ENCODE measurements around the gene OAF. TPM values are rescaled to one million over a fixed set of nuclear protein-coding genes. Genes with fewer than 3 reads are reported as not detected.

Gene OAF
- total RNA-seq, 4 donors from 2014 or later, result 30.0 to 100 (median 42.4) TPM

- H3K9me3 ChIP-seq, result no peaks in the 10 kb centered on the region
- H3K27ac ChIP-seq, result no peak overlapping the region
- ATAC-seq, result no peak
- peaks cover 95% of the 10 kb centered on the region for H3K27me3 ChIP-seq
- no peak overlapping the region for H3K4me3 ChIP-seq
- no peaks in the 10 kb centered on the region for H3K36me3 ChIP-seq
- H3K4me1 ChIP-seq, result no peaks in the 10 kb centered on the region
- TF ChIP-seq EP300 (IDR thresholded peaks at IDR 0.05) (no peak), POLR2AphosphoS5 (IDR thresholded peaks at IDR 0.05) (no peak), CTCF (IDR thresholded peaks at IDR 0.05) (no peak), POLR2A (IDR thresholded peaks at IDR 0.05) (no peak)
- WGBS, 2 donors (ENCODE audit: low coverage in 1 of 2), result 6 to 7% methylated on average over 3 to 8 of the region's 13 CpGs
Measured at GRCh38 chr11:120254788-120255518, 44.1 kb downstream of the OAF start.

DNA sequence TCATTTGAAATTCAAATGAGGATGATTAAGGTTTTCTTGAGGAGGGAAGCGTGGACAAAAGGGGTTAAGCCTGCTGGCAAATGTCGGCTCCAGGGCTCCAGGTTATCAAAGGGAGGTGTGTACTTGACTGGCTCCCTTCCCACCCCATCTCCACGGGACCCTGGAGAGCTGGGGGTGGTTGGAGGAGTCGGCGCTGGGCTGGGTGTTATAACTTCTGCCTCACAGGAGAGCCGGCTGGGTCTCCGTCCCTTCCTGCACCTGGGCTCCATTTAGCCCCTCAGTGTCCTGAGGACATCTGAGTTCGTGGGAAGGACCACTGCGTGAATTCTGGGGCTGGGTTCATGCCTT, 44.7 kb downstream of the OAF start:
- TF ChIP-seq CTCF (IDR thresholded peaks at IDR 0.05) (no peak), EP300 (IDR thresholded peaks at IDR 0.05) (no peak), POLR2AphosphoS5 (IDR thresholded peaks at IDR 0.05) (no peak), POLR2A (IDR thresholded peaks at IDR 0.05) (no peak)

GRCh38 chr11:120256178-120256577, 45.3 kb downstream of the OAF start:
- WGBS, 2 donors (ENCODE audit: low coverage in 1 of 2), result 44 to 50% methylated on average over 2 of the region's 4 CpGs
- H3K4me1 ChIP-seq, result no peaks in the 10 kb centered on the region
- peaks cover 83% of the 10 kb centered on the region for H3K27me3 ChIP-seq
- no peak overlapping the region for H3K4me3 ChIP-seq
- H3K9me3 ChIP-seq, result no peaks in the 10 kb centered on the region
- H3K36me3 ChIP-seq, result no peaks in the 10 kb centered on the region
- H3K27ac ChIP-seq, result no peak overlapping the region
- TF ChIP-seq CTCF (IDR thresholded peaks at IDR 0.05) (no peak), EP300 (IDR thresholded peaks at IDR 0.05) (no peak), POLR2AphosphoS5 (IDR thresholded peaks at IDR 0.05) (no peak), POLR2A (IDR thresholded peaks at IDR 0.05) (no peak)
- no peak for ATAC-seq

More for the DNA sequence above, 44.7 kb downstream of the OAF start:
- WGBS, 2 donors (ENCODE audit: low coverage in 1 of 2), result 16% methylated on average over 5 of the region's 9 CpGs; no CpG with 5 or more reads in 1 of the 2 donors
- H3K4me3 ChIP-seq, result no peak overlapping the region
- ATAC-seq, result no peak
- H3K27me3 ChIP-seq, result peaks cover 89% of the 10 kb centered on the region
- H3K9me3 ChIP-seq, result no peaks in the 10 kb centered on the region
- no peak overlapping the region for H3K27ac ChIP-seq
- no peaks in the 10 kb centered on the region for H3K4me1 ChIP-seq
- no peaks in the 10 kb centered on the region for H3K36me3 ChIP-seq

- no peaks in the 10 kb centered on the region for H3K36me3 ChIP-seq
- peaks cover 77% of the 10 kb centered on the region for H3K27me3 ChIP-seq
- H3K4me3 ChIP-seq, result no peak overlapping the region
- WGBS, 2 donors (ENCODE audit: low coverage in 1 of 2), result 88 to 91% methylated on average over 2 of the region's 2 CpGs
- TF ChIP-seq POLR2AphosphoS5 (IDR thresholded peaks at IDR 0.05) (no peak), POLR2A (IDR thresholded peaks at IDR 0.05) (no peak), CTCF (IDR thresholded peaks at IDR 0.05) (no peak)
- no peak overlapping the region for H3K27ac ChIP-seq
- no peaks in the 10 kb centered on the region for H3K4me1 ChIP-seq
- no peak for ATAC-seq
- no peaks in the 10 kb centered on the region for H3K9me3 ChIP-seq
Measured at GRCh38 chr11:120256779-120257178, 45.9 kb downstream of the OAF start.

GRCh38 chr11:120257346-120257745, 46.5 kb downstream of the OAF start:
- Histone ChIP-seq H3K4me1 (no peaks in the 10 kb centered on the region), H3K4me3 (no peak overlapping the region), H3K36me3 (no peaks in the 10 kb centered on the region), H3K27ac (no peak overlapping the region), H3K27me3 (peaks cover 71% of the 10 kb centered on the region), H3K9me3 (no peaks in the 10 kb centered on the region)
- 75 to 79% methylated on average over 6 of the region's 9 CpGs for WGBS, 2 donors (ENCODE audit: low coverage in 1 of 2)
- TF ChIP-seq POLR2AphosphoS5 (IDR thresholded peaks at IDR 0.05) (no peak), CTCF (IDR thresholded peaks at IDR 0.05) (no peak), POLR2A (IDR thresholded peaks at IDR 0.05) (no peak), EP300 (IDR thresholded peaks at IDR 0.05) (no peak)
- ATAC-seq, result no peak
